ENCODE measurements around the gene ALDH1A1.

- TF ChIP-seq CTCF (IDR thresholded peaks at IDR 0.05) = no peak
- no peak for TF ChIP-seq POLR2A (IDR thresholded peaks at IDR 0.05)
These were observed 97.5 kb downstream of the ALDH1A1 start for GRCh38 chr9:72855321-72855720.
